Osteoblast (primary cell): ENCODE results near the gene PROK2. TPM values are rescaled to one million over a fixed set of nuclear protein-coding genes. Genes with fewer than 3 reads are reported as not detected.

Experiments used
- DNase-seq: peaks from one replicate; pipeline ENCODE4 v3.0.0; 2011; ENCODE audit warnings: low spot score, mixed read lengths; ENCODE audit not compliant: insufficient read length; ENCODE audit errors: missing footprints
- H2AFZ ChIP-seq: 2 replicates; pipeline ENCODE4 v1.6.0; 2011; ENCODE audit warnings: mild to moderate bottlenecking, low read length
- H3K27ac ChIP-seq: 2 replicates; pipeline ENCODE4 v1.5.1; 2011; ENCODE audit warnings: mild to moderate bottlenecking, low read depth, low read length, moderate library complexity
- H3K27me3 ChIP-seq: 2 replicates; pipeline ENCODE4 v1.6.0; 2012; ENCODE audit warnings: mild to moderate bottlenecking, control low read depth, inconsistent platforms, low read length, moderate library complexity; ENCODE audit not compliant: insufficient read depth
- H3K36me3 ChIP-seq: 2 replicates; pipeline ENCODE4 v1.5.1; 2011; ENCODE audit warnings: mild to moderate bottlenecking, low read length, control low read depth, moderate library complexity; ENCODE audit not compliant: insufficient read depth
- H3K4me1 ChIP-seq: 2 replicates; pipeline ENCODE4 v1.5.1; 2011; ENCODE audit warnings: mild to moderate bottlenecking, low read length, control low read depth, moderate library complexity; ENCODE audit not compliant: insufficient read depth
- H3K4me2 ChIP-seq: 2 replicates; pipeline ENCODE4 v1.6.0; 2011; ENCODE audit warnings: mild to moderate bottlenecking, low read length; ENCODE audit not compliant: insufficient read depth
- H3K4me3 ChIP-seq: fragments of 200-600 bp; sonication (generic); 3 replicates; pipeline ENCODE4 v1.5.1; 2012; ENCODE audit warnings: mild to moderate bottlenecking, low read length, inconsistent platforms; ENCODE audit not compliant: insufficient read depth
- H3K79me2 ChIP-seq: 2 replicates; pipeline ENCODE4 v1.6.0; 2012; ENCODE audit warnings: mild to moderate bottlenecking, low read length, control low read depth, inconsistent platforms; ENCODE audit not compliant: insufficient read depth
- H3K9me3 ChIP-seq: 2 replicates; pipeline ENCODE4 v1.5.1; 2011; ENCODE audit warnings: low read depth, low read length, control low read depth
- H4K20me1 ChIP-seq: 2 replicates; pipeline ENCODE4 v1.6.0; 2012; ENCODE audit warnings: mild to moderate bottlenecking, low read length, control low read depth; ENCODE audit not compliant: insufficient read depth
- CTCF ChIP-seq: IDR thresholded peaks from 2 replicates; pipeline ENCODE4 v1.5.1; 2011; ENCODE audit warnings: mild to moderate bottlenecking, low read depth, low read length, moderate library complexity; ENCODE audit errors: extremely low read depth
- total RNA-seq: library from RNA; depleted of rRNA; stranded (reverse); fragments of >200 nt; gene quantifications from 2 replicates; pipeline ENCODE4 v1.2.3, GENCODE V29; 2012

Gene PROK2
- not detected in 2 replicates for total RNA-seq

- no peaks in the 10 kb centered on the region for H3K79me2 ChIP-seq
- TF ChIP-seq CTCF: no peak
- H3K36me3 ChIP-seq: no peaks in the 10 kb centered on the region
- peaks cover 79% of the 10 kb centered on the region for H3K27me3 ChIP-seq
- no peaks in the 10 kb centered on the region for H3K4me1 ChIP-seq
- no peak within 1 kb of the TSS for H2AFZ ChIP-seq
- DNase-seq: peak; percentile 79
- no peaks in the 10 kb centered on the region for H4K20me1 ChIP-seq
- H3K27ac ChIP-seq: no peak within 1 kb of the TSS
- no peaks in the 10 kb centered on the region for H3K9me3 ChIP-seq
- H3K4me2 ChIP-seq: no peak within 1 kb of the TSS
- H3K4me3 ChIP-seq: no peak within 1 kb of the TSS
Observed at GRCh38 chr3:71784914-71785531, at the start of gene PROK2. Gene PROK2, minus strand, starts transcription at chr3:71785148. Its CDS starts 96 bp downstream, at chr3:71785052.

GRCh38 chr3:71831599-71831998 lies 46.7 kb upstream of the PROK2 start:
- no peak for TF ChIP-seq CTCF
- H3K27me3 ChIP-seq: peaks cover 3% of the 10 kb centered on the region
- no peak overlapping the region for H2AFZ ChIP-seq
- H3K4me1 ChIP-seq: no peaks in the 10 kb centered on the region
- no peaks in the 10 kb centered on the region for H3K79me2 ChIP-seq
- H3K9me3 ChIP-seq: no peaks in the 10 kb centered on the region
- no peak overlapping the region for H3K4me3 ChIP-seq
- no peaks in the 10 kb centered on the region for H4K20me1 ChIP-seq
- H3K4me2 ChIP-seq: no peak overlapping the region
- no peak for DNase-seq
- no peak overlapping the region for H3K27ac ChIP-seq
- no peaks in the 10 kb centered on the region for H3K36me3 ChIP-seq

GRCh38 chr3:71825551-71826283 lies 40.8 kb upstream of the PROK2 start:
- no peaks in the 10 kb centered on the region for H3K36me3 ChIP-seq
- H4K20me1 ChIP-seq: no peaks in the 10 kb centered on the region
- no peak overlapping the region for H3K4me3 ChIP-seq

More at GRCh38 chr3:71825551-71826283, 40.8 kb upstream of the PROK2 start:
- Histone ChIP-seq H2AFZ (no peak overlapping the region), H3K27ac (no peak overlapping the region), H3K4me1 (no peaks in the 10 kb centered on the region), H3K27me3 (peaks cover 12% of the 10 kb centered on the region), H3K4me2 (no peak overlapping the region), H3K9me3 (no peaks in the 10 kb centered on the region), H3K79me2 (no peaks in the 10 kb centered on the region)
- peak; percentile 39 for DNase-seq
- TF ChIP-seq CTCF: no peak
